HepG2 (cell line): ENCODE results near the gene SRP19.

Source experiments
- KMT2B ChIP-seq: IDR thresholded peaks from 2 replicates; pipeline ENCODE4 v1.6.1; 2016; ENCODE audit warnings: missing genetic modification reagents, missing compliant biosample characterization
- SMARCC2 ChIP-seq: fragments of 450-650 bp; IDR thresholded peaks from 2 replicates; pipeline ENCODE4 v1.6.1; 2017; ENCODE audit warnings: antibody characterized with exemption, mild to moderate bottlenecking
- TAF1 ChIP-seq: sonication (generic); formaldehyde crosslinking; IDR thresholded peaks from 2 replicates; pipeline ENCODE4 v1.4.0; 2020; ENCODE audit warnings: missing genetic modification reagents
- TBP ChIP-seq: sonication (generic); formaldehyde crosslinking; IDR thresholded peaks from 2 replicates; pipeline ENCODE4 v1.5.0; 2020; ENCODE audit warnings: missing genetic modification reagents
- ZNF207 ChIP-seq: fragments of 450-650 bp; IDR thresholded peaks from 2 replicates; pipeline ENCODE4 v1.6.1; 2016; ENCODE audit warnings: antibody characterized with exemption, borderline replicate concordance
- ZNF256 ChIP-seq: sonication (generic); formaldehyde crosslinking; conservative IDR thresholded peaks from 2 replicates; pipeline ENCODE4 v1.4.0; 2020; ENCODE audit warnings: missing genetic modification reagents
- ZSCAN30 ChIP-seq: sonication (generic); formaldehyde crosslinking; IDR thresholded peaks from 2 replicates; pipeline ENCODE4 v1.5.0; 2020; ENCODE audit warnings: mild to moderate bottlenecking, missing genetic modification reagents
- TF ChIP-seq, protein P1 (sequence below): sonication (generic); formaldehyde crosslinking; IDR thresholded peaks from 2 replicates; pipeline ENCODE4 v1.5.0; 2020; ENCODE audit warnings: mild to moderate bottlenecking, missing genetic modification reagents, moderate library complexity
- TF ChIP-seq, protein P2 (sequence below): sonication (generic); formaldehyde crosslinking; IDR thresholded peaks from 2 replicates; pipeline ENCODE4 v1.5.0; 2020; ENCODE audit warnings: mild to moderate bottlenecking, missing genetic modification reagents
- TF ChIP-seq, protein P3 (sequence below): sonication (generic); formaldehyde crosslinking; IDR thresholded peaks from 2 replicates; pipeline ENCODE4 v1.4.0; 2020; ENCODE audit warnings: missing genetic modification reagents, borderline replicate concordance

DNA sequence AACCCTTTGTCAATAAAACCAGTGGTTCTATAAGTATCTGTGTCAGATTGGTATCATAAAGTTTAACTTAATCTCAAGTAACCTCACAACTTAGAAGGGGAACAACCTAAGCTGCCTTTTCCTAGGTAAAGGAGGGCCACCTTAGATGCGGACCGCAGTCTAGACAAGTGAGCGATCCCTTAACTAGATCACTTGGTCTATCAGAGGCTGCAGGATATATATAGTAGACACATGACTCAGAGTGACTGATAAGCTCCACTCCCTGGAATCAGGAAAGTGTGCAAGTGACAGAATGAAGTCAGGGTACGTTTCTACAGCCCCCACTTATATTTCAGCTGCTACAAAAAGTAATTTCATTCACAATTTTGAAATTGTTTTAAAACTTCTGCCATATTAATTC, 53.5 kb downstream of the SRP19 start:
- TF ChIP-seq, protein P1, sequence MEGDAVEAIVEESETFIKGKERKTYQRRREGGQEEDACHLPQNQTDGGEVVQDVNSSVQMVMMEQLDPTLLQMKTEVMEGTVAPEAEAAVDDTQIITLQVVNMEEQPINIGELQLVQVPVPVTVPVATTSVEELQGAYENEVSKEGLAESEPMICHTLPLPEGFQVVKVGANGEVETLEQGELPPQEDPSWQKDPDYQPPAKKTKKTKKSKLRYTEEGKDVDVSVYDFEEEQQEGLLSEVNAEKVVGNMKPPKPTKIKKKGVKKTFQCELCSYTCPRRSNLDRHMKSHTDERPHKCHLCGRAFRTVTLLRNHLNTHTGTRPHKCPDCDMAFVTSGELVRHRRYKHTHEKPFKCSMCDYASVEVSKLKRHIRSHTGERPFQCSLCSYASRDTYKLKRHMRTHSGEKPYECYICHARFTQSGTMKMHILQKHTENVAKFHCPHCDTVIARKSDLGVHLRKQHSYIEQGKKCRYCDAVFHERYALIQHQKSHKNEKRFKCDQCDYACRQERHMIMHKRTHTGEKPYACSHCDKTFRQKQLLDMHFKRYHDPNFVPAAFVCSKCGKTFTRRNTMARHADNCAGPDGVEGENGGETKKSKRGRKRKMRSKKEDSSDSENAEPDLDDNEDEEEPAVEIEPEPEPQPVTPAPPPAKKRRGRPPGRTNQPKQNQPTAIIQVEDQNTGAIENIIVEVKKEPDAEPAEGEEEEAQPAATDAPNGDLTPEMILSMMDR (CRISPR knock-in tag), result no peak
- TF ChIP-seq TBP, result no peak
- no peak for TF ChIP-seq ZNF256
- TF ChIP-seq, protein P2, sequence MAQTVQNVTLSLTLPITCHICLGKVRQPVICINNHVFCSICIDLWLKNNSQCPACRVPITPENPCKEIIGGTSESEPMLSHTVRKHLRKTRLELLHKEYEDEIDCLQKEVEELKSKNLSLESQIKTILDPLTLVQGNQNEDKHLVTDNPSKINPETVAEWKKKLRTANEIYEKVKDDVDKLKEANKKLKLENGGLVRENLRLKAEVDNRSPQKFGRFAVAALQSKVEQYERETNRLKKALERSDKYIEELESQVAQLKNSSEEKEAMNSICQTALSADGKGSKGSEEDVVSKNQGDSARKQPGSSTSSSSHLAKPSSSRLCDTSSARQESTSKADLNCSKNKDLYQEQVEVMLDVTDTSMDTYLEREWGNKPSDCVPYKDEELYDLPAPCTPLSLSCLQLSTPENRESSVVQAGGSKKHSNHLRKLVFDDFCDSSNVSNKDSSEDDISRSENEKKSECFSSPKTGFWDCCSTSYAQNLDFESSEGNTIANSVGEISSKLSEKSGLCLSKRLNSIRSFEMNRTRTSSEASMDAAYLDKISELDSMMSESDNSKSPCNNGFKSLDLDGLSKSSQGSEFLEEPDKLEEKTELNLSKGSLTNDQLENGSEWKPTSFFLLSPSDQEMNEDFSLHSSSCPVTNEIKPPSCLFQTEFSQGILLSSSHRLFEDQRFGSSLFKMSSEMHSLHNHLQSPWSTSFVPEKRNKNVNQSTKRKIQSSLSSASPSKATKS, result no peak
- TF ChIP-seq, protein P3, sequence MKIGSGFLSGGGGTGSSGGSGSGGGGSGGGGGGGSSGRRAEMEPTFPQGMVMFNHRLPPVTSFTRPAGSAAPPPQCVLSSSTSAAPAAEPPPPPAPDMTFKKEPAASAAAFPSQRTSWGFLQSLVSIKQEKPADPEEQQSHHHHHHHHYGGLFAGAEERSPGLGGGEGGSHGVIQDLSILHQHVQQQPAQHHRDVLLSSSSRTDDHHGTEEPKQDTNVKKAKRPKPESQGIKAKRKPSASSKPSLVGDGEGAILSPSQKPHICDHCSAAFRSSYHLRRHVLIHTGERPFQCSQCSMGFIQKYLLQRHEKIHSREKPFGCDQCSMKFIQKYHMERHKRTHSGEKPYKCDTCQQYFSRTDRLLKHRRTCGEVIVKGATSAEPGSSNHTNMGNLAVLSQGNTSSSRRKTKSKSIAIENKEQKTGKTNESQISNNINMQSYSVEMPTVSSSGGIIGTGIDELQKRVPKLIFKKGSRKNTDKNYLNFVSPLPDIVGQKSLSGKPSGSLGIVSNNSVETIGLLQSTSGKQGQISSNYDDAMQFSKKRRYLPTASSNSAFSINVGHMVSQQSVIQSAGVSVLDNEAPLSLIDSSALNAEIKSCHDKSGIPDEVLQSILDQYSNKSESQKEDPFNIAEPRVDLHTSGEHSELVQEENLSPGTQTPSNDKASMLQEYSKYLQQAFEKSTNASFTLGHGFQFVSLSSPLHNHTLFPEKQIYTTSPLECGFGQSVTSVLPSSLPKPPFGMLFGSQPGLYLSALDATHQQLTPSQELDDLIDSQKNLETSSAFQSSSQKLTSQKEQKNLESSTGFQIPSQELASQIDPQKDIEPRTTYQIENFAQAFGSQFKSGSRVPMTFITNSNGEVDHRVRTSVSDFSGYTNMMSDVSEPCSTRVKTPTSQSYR (CRISPR knock-in tag), result no peak
- TF ChIP-seq ZSCAN30 (CRISPR knock-in tag), result no peak
- TF ChIP-seq TAF1 (CRISPR knock-in tag), result no peak
- TF ChIP-seq KMT2B, result no peak
- no peak for TF ChIP-seq ZNF207
- TF ChIP-seq SMARCC2, result no peak
